Testis (tissue), 3 donors: ENCODE measurements around the gene EHMT1. TPM values are rescaled to one million over a fixed set of nuclear protein-coding genes. Genes with fewer than 3 reads are reported as not detected.

ENCODE experiments used
- DNase-seq: peaks from one replicate; pipeline ENCODE4 v3.0.0-alpha.2; 2019
- H3K27ac ChIP-seq, 2 donors: fragments of 200-600 bp; sonication (generic); one replicate each; pipeline ENCODE4 v1.5.1; 2019
- H3K27me3 ChIP-seq: fragments of 200-600 bp; sonication (generic); one replicate; pipeline ENCODE4 v1.5.1; 2019
- H3K36me3 ChIP-seq: fragments of 200-600 bp; sonication (generic); one replicate; pipeline ENCODE4 v1.5.1; 2017; ENCODE audit warnings: low read depth; ENCODE audit errors: missing control alignments
- H3K4me1 ChIP-seq: fragments of 200-600 bp; sonication (generic); one replicate; pipeline ENCODE4 v1.5.1; 2019
- H3K4me3 ChIP-seq, 2 donors: fragments of 200-600 bp; sonication (generic); one replicate each; pipeline ENCODE4 v1.5.1; 2017 to 2019
- H3K9me3 ChIP-seq: fragments of 200-600 bp; sonication (generic); one replicate; pipeline ENCODE4 v1.5.1; 2017
- POLR2A ChIP-seq: fragments of 450-650 bp; IDR thresholded peaks from one replicate; pipeline ENCODE4 v1.6.1; 2017; ENCODE audit warnings: antibody characterized with exemption, mild to moderate bottlenecking, moderate library complexity
- WGBS, 2 donors: methylation state at CpG; one replicate each; pipeline ENCODE4 v1.1.5; 2018; 5-methylcytosine and 5-hydroxymethylcytosine counted together
- intact Hi-C: fragments of 100-400 bp; cut with DNase I; formaldehyde crosslinking; loops from one replicate; pipeline ENCODE4 v1.15.1; 2023; ENCODE audit warnings: low total_unique reads
- polyA plus RNA-seq: library from polyadenylated mRNA; stranded (reverse); fragments of 350-450 nt; fragmentation: Illumina TruSeq; extraction: RNeasy Lipid Tissue Mini Kit (QIAGEN cat#74804); gene quantifications from one replicate; pipeline ENCODE4 v1.2.3, GENCODE V29; 2014; ENCODE audit warnings: low read depth, low replicate concordance; ENCODE audit not compliant: insufficient read depth
- total RNA-seq, 2 donors: library from RNA; depleted of rRNA; stranded (reverse); fragments of >200 nt; gene quantifications; one replicate each; pipeline ENCODE4 v1.2.3, GENCODE V29; 2016
- TF ChIP-seq, protein P1 (sequence below), 3 experiments: fragments of 450-650 bp in 2 of 3; fragments of 200-600 bp in 1 of 3; sonication (generic) in 1 of 3; IDR thresholded peaks; one replicate each; pipeline ENCODE4 v1.5.1; 2016 to 2019; ENCODE audit warnings: antibody characterized with exemption in 3 of 3, mild to moderate bottlenecking in 2 of 3, moderate library complexity in 1 of 3

EHMT1 gene
- total and polyA plus RNA-seq, 3 donors from 2014 or later: 116 to 207 (median 193) TPM

DNA sequence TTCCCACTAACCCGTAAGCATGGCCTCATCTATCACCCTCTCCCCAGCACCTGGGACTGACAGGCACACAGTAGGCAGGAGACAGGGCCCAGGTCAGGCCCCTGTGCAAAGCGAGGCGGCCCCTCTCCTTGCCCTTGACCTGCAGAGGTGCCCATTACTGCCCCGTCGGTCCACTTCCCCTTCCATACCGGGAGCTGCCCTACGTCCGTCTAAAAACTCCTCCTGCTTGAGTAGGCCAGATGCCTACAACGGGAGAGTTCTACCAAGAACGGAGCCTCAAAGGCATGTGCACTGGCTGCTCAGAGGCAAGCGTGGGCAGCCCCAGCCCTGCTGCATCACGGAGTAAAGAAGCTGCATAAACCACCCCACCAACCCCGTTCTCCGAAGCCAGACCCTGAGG lies 35.5 kb upstream of the EHMT1 start:
- intact Hi-C loops: no loop called here
- TF ChIP-seq POLR2A: no peak
- TF ChIP-seq, protein P1, sequence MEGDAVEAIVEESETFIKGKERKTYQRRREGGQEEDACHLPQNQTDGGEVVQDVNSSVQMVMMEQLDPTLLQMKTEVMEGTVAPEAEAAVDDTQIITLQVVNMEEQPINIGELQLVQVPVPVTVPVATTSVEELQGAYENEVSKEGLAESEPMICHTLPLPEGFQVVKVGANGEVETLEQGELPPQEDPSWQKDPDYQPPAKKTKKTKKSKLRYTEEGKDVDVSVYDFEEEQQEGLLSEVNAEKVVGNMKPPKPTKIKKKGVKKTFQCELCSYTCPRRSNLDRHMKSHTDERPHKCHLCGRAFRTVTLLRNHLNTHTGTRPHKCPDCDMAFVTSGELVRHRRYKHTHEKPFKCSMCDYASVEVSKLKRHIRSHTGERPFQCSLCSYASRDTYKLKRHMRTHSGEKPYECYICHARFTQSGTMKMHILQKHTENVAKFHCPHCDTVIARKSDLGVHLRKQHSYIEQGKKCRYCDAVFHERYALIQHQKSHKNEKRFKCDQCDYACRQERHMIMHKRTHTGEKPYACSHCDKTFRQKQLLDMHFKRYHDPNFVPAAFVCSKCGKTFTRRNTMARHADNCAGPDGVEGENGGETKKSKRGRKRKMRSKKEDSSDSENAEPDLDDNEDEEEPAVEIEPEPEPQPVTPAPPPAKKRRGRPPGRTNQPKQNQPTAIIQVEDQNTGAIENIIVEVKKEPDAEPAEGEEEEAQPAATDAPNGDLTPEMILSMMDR (IDR thresholded peaks at IDR 0.05): no peak

DNA sequence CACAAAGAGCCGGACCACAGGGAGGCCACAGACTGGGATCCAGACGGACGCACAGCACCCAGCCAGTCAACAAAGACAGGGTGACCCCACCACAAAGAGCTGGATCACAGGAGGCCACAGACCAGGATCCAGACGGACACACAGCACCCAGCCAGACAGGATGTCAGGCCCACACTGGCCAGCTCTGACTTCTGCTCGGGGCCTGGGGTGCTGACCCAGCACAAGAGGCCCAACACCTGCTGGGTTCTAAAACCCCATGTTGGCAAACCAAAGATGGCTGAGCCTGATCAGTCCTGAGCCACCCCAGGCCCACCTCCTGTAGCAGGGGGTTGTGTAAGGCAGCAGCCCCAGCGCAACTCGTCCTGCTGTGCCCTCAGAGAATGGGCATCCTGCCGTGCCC lies 34.8 kb upstream of the EHMT1 start:
- peaks cover 3% of the 10 kb centered on the region for H3K4me1 ChIP-seq
- no peaks in the 10 kb centered on the region for H3K27me3 ChIP-seq
- intact Hi-C loops: no loop called here
- DNase-seq: no peak
- TF ChIP-seq, protein P1 (IDR thresholded peaks at IDR 0.05): no peak
- no peak for TF ChIP-seq POLR2A
- H3K36me3 ChIP-seq: no peaks in the 10 kb centered on the region
- H3K27ac ChIP-seq: no peak overlapping the region
- H3K4me3 ChIP-seq: no peak overlapping the region
- 83 to 91% methylated on average over 1 to 6 of the region's 8 CpGs for WGBS, 2 donors
- H3K9me3 ChIP-seq: no peaks in the 10 kb centered on the region

More for the DNA sequence above, 35.5 kb upstream of the EHMT1 start:
- H3K36me3 ChIP-seq: no peaks in the 10 kb centered on the region
- H3K27ac ChIP-seq: no peak overlapping the region
- no peaks in the 10 kb centered on the region for H3K27me3 ChIP-seq
- H3K4me1 ChIP-seq: no peaks in the 10 kb centered on the region
- no peaks in the 10 kb centered on the region for H3K9me3 ChIP-seq
- no peak overlapping the region for H3K4me3 ChIP-seq
- DNase-seq: no peak
- WGBS, 2 donors: 83 to 84% methylated on average over 13 to 14 of the region's 14 CpGs

DNA sequence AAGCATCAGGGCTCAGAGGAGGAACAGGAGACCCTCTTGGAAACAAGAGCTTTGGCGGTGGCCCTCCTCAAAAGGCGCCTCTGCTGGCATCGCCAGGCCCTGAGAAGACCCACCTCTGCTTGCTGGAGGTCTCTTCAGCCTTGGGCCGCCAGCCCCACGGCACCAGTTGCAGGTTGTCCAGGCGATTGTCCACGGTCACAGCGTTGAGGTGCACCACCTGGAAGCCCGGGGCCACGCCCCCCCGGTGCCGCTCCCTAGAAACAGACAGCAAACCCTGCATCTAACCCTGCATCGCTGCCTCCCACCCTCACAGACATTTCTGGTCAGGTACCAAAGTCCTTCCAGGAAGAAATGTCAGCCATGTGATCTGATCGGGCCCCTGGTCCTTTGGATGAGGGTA lies 32.0 kb upstream of the EHMT1 start:
- Histone ChIP-seq H3K27me3 (no peaks in the 10 kb centered on the region), H3K36me3 (no peaks in the 10 kb centered on the region), H3K4me1 (peaks cover 9% of the 10 kb centered on the region), H3K9me3 (no peaks in the 10 kb centered on the region), H3K4me3 (no peak overlapping the region), H3K27ac (no peak overlapping the region)
- TF ChIP-seq, protein P1 (IDR thresholded peaks at IDR 0.05): no peak
- no peak for TF ChIP-seq POLR2A
- WGBS, 2 donors: 96% methylated on average over 14 of the region's 14 CpGs
- no peak for DNase-seq
- intact Hi-C loops: no loop called here

DNA sequence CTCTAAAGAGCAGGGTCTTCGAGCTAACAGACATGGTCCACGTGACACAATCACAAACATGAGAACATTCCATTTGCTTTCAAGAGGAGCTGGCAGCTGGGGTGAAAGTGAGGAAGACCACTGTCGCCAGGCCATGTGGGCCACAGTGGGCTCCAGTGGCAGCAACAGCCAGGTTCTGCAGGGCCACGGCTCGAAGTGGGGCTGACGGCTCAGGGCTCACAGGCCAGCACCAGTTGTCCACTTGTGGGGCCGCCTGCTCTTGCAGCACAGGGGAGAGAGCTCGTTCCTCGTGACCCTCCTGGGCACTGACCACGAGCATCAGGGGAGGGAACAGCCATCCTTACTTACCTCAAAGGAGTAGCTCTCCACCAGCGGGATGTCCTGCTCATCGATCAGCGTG lies 30.5 kb upstream of the EHMT1 start:
- WGBS, 2 donors: 80 to 86% methylated on average over 13 of the region's 13 CpGs
- H3K27me3 ChIP-seq: no peaks in the 10 kb centered on the region
- H3K4me1 ChIP-seq: peaks cover 9% of the 10 kb centered on the region
- no peak for DNase-seq
- H3K4me3 ChIP-seq: no peak overlapping the region
- H3K9me3 ChIP-seq: no peaks in the 10 kb centered on the region
- H3K36me3 ChIP-seq: no peaks in the 10 kb centered on the region
- no peak overlapping the region for H3K27ac ChIP-seq
- no peak for TF ChIP-seq POLR2A
- TF ChIP-seq, protein P1 (IDR thresholded peaks at IDR 0.05): no peak
- intact Hi-C loops: no loop called here

DNA sequence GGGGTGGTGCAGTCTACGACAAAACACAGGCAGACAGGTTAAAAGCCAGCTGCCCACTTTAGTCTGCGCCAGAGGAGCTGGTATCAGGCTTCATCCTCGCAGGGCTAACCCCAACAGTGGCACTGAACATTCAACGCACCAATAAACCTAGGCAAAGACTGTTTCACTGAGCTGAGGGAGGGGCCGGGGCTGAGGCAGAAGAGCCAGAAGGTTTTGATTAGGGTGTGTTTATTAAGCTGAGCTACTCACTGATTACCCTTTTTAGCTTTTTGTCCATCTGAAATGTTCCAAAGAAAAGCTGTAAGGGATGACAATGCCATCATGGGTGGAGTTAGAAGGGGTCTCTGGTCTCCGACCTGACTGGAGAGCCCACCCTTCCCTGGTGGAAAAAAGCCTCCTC lies 29.9 kb upstream of the EHMT1 start:
- intact Hi-C loops: no loop called here

More for the DNA sequence above, 29.9 kb upstream of the EHMT1 start:
- no peak for TF ChIP-seq POLR2A
- TF ChIP-seq, protein P1 (IDR thresholded peaks at IDR 0.05): no peak
- Histone ChIP-seq H3K9me3 (no peaks in the 10 kb centered on the region), H3K36me3 (no peaks in the 10 kb centered on the region), H3K4me1 (peaks cover 9% of the 10 kb centered on the region), H3K27ac (no peak overlapping the region), H3K4me3 (no peak overlapping the region), H3K27me3 (no peaks in the 10 kb centered on the region)
- DNase-seq: no peak
- WGBS, 2 donors: 49 to 80% methylated on average over 2 to 6 of the region's 6 CpGs
